HG03060 (cell line): ENCODE results near the gene USP14.

Experiments used
- ATAC-seq: cut with Tn5 transposase; IDR thresholded peaks from one replicate; pipeline ENCODE4 v1.9.1; 2021; ENCODE audit warnings: low read depth, moderate number of reproducible peaks; ENCODE audit not compliant: unreplicated experiment

USP14 gene

DNA sequence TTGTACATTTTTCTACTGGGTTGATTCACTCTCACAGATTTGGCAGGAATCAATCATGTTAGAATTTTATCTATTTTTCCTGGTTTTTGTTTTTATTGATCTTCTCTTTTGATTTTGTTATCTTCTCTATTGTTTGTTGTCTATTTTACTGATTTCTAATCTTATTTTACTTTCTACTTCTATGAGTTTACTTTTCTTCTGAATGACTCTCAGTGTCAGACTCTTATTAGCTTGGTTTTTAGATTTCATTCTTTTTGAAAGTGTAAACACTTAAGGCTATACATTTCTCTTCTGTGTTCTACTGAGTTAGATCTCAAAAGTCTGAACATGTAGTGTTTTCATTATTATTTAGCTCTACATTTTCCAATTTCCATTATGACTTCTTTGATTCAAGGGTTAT, 62.4 kb downstream of the USP14 start:
- no peak for ATAC-seq

- no peak for ATAC-seq
Observed at GRCh38 chr18:225745-226144, 67.4 kb downstream of the USP14 start.

GRCh38 chr18:227374-227773, 69.0 kb downstream of the USP14 start:
- ATAC-seq: no peak

DNA sequence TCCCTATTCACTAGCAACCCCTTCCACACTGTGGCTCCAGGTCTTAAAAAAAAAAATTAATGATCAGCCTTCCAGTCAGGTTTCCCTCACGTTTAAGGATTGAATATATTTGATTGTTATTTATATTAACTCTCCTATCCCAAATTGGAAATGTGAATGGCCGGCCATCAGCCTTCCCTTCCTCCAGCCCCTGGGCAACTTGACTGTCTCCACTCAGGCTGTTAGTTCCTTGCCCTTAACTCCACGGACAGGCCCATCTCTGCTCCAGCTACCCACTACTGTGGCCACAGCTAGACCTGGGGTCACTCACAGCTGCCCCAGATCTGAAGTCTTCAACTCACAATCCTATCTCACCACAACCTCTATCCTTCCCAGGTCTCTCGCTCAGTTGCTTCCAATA, 69.5 kb downstream of the USP14 start:
- ATAC-seq: no peak

GRCh38 chr18:228586-228985, 70.2 kb downstream of the USP14 start:
- no peak for ATAC-seq

GRCh38 chr18:231563-231962, 73.2 kb downstream of the USP14 start:
- no peak for ATAC-seq

GRCh38 chr18:240175-240574, 81.8 kb downstream of the USP14 start:
- no peak for ATAC-seq

- ATAC-seq: no peak
Observed at GRCh38 chr18:245282-245847, 87.0 kb downstream of the USP14 start.

DNA sequence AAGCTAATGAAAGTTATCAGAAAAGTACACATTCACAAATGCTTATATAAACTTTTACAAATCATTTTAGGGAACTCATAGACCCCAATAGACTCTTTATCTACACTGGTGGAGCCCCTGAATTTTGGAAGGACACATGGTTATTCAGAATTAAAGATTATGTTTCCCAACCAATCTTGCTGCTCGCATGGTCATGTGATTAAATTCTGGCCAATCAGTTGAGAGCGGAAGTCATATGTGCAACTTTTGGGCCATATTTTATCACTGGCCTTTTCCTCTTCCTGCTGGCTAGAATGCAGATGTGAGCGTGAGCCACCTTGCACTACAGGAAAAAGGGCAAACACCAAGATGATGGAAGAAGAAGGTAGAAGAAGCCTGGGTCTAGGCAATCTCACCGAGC, 89.7 kb downstream of the USP14 start:
- no peak for ATAC-seq

DNA sequence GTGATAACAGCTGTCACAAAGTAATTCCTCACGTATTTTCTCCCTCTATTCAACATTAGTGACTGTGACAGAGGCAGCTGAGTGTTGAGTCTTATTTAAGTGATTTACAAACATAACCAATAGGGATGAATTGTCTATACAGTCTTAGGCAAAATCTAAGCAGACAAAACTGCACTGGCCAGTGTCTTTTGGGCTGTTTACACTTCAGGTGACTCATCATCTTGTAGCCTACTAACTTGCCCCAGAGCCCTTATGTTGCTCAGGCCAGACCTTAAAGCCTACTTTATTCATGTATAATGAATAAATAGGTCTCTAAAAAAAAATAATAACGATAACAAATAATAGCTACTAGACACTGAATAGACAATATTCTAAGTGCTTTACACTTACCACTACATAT, 92.3 kb downstream of the USP14 start:
- ATAC-seq: no peak

- no peak for ATAC-seq
Observed at GRCh38 chr18:251572-251971, 93.2 kb downstream of the USP14 start.

DNA sequence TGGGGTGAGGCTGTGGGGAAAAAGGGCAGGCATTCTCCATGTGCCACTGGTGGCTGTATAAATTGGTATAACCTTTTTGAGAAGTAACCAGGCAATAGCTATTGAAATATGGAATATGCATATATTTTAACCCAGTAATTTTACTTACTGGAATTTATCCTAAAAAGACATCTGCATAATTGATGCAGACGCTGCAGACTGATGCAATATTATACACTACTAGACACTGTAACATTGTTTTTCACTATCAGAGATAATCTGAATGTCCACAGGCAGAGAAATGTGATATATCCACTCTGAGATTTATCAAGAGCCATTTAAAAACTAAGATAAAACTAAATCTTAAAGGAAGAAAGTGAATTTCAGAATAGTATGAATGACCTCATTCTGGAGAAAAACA, 94.8 kb downstream of the USP14 start:
- ATAC-seq: no peak

DNA sequence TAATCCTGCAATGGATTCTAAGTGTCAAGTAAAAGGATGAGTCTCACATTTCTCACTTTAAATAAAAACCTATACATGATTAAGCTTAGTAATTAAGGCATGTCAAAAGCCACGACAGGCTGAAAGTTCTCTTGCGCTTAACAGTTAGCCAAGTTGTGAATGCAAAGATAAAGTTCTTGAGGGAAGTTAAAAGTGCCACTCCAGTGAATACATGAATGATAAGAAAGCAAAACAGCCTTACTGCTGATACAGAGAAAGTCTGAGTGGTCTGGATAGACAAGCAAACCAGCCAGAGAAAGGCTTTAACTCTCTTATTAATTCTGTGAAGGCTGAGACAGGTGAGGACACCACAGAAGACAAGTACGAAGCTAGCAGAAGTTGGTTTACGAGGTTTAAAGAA, 96.8 kb downstream of the USP14 start:
- no peak for ATAC-seq

GRCh38 chr18:260547-260946, 102.2 kb downstream of the USP14 start:
- no peak for ATAC-seq

- ATAC-seq: no peak
Observed at GRCh38 chr18:261398-262073, 103.2 kb downstream of the USP14 start.
